GM12878 (cell line): ENCODE data around the gene SMIM22. TPM values are rescaled to one million over a fixed set of nuclear protein-coding genes. Genes with fewer than 3 reads are reported as not detected.

ENCODE experiments used
- ATAC-seq: fragments of 200-7000 bp; cut with Tn5 transposase; 3 replicates; pipeline ENCODE4 v1.9.1; 2020; ENCODE audit warnings: mild to moderate bottlenecking, moderate library complexity
- BruUV-seq: library from RNA; stranded (reverse); fragments of 400-500 nt; replicated peaks from 2 replicates; lab custom pipeline; 2021; lab: Mats Ljungman, UMichigan
- CTCF ChIA-PET: fragments of 300-600 bp; sonication (Branson Sonifier 250); formaldehyde crosslinking; extraction: SDS; loops from one replicate; lab custom pipeline; 2021; ENCODE audit warnings: inconsistent platforms; lab: Yijun Ruan, JAX
- POLR2A ChIA-PET: fragments of 350-600 bp; formaldehyde crosslinking; extraction: SDS; loops from one replicate; lab custom pipeline; 2021; ENCODE audit warnings: inconsistent platforms; lab: Charles Lee
- RAD21 ChIA-PET: fragments of 300-600 bp; sonication (Branson Sonifier 250); formaldehyde crosslinking; loops from one replicate; lab custom pipeline; 2023; ENCODE audit warnings: antibody characterized with exemption; ENCODE audit not compliant: unreplicated experiment; lab: Charles Lee
- SMC1A ChIA-PET: fragments of 300-600 bp; sonication (Branson Sonifier 250); formaldehyde crosslinking; loops from one replicate; lab custom pipeline; 2023; ENCODE audit not compliant: unreplicated experiment, uncharacterized antibody; lab: Charles Lee
- DNase-seq: peaks from one replicate; pipeline ENCODE4 v3.0.0-alpha.2; 2011; ENCODE audit warnings: low read depth, low spot score
- FAIRE-seq: peaks from 3 replicates; lab custom pipeline; 2011; peaks lifted over from hg19 to GRCh38; lab: Jason Lieb, UNC
- H2AFZ ChIP-seq: 2 replicates; pipeline ENCODE4 v1.6.0; 2011; ENCODE audit warnings: low read depth, low read length, control low read depth; ENCODE audit not compliant: control insufficient read depth
- H3K27ac ChIP-seq: 2 replicates; pipeline ENCODE4 v1.5.1; 2011; ENCODE audit warnings: control low read depth; ENCODE audit not compliant: control insufficient read depth, insufficient read depth
- H3K27me3 ChIP-seq, 2 experiments: replicated peaks in 1 of 2; 2 replicates each; pipeline versions ENCODE4 v1.6.0 to v1.6.1; 2011; ENCODE audit warnings: low read length in 1 of 2; ENCODE audit not compliant: control insufficient read depth in 2 of 2, insufficient read depth in 2 of 2
- H3K36me3 ChIP-seq, 2 experiments: 2 replicates each; pipeline ENCODE4 v1.5.1; 2011; ENCODE audit warnings: low read length in 1 of 2; ENCODE audit not compliant: control insufficient read depth in 2 of 2, insufficient read depth in 2 of 2
- H3K4me1 ChIP-seq: 2 replicates; pipeline ENCODE4 v1.6.1; 2011; ENCODE audit warnings: mild to moderate bottlenecking, low read length, moderate library complexity, mixed read lengths; ENCODE audit not compliant: control insufficient read depth, insufficient read depth
- H3K4me2 ChIP-seq: 2 replicates; pipeline ENCODE4 v1.6.0; 2011; ENCODE audit warnings: control low read depth; ENCODE audit not compliant: control insufficient read depth, insufficient read depth
- H3K4me3 ChIP-seq: fragments of 200-600 bp; sonication (generic); 2 replicates; pipeline ENCODE4 v1.5.1; 2016
- H3K79me2 ChIP-seq: 2 replicates; pipeline ENCODE4 v1.6.0; 2011; ENCODE audit warnings: low read length; ENCODE audit not compliant: control insufficient read depth, insufficient read depth
- H3K9ac ChIP-seq: 2 replicates; pipeline ENCODE4 v1.8.0; 2011; ENCODE audit warnings: low read length, control low read depth, mixed read lengths; ENCODE audit not compliant: control insufficient read depth, insufficient read depth
- H3K9me3 ChIP-seq: replicated peaks from 3 replicates; pipeline ENCODE4 v1.5.1; 2011; ENCODE audit warnings: mild to moderate bottlenecking, low read length; ENCODE audit not compliant: control insufficient read depth, insufficient read depth
- H4K20me1 ChIP-seq: 2 replicates; pipeline ENCODE4 v1.6.0; 2011; ENCODE audit not compliant: control insufficient read depth, insufficient read depth
- POLR2AphosphoS5 ChIP-seq: IDR thresholded peaks from 2 replicates; pipeline ENCODE4 v1.6.1; 2011; ENCODE audit warnings: mild to moderate bottlenecking, low read length, inconsistent platforms
- RUNX3 ChIP-seq: IDR thresholded peaks from 2 replicates; pipeline ENCODE4 v1.6.1; 2012; ENCODE audit warnings: low read length, inconsistent platforms
- WGBS: methylation state at CpG from one replicate; pipeline ENCODE4 v1.1.6; 2016; ENCODE audit warnings: low lambda C conversion rate; ENCODE audit not compliant: insufficient replicate concordance, insufficient coverage; ENCODE audit errors: missing lambda C conversion rate; 5-methylcytosine and 5-hydroxymethylcytosine counted together
- in situ Hi-C: fragments of 300-500 bp; cut with MboI; formaldehyde crosslinking; loops from 9 replicates; pipeline ENCODE4 v1.14.3; 2018; ENCODE audit warnings: mixed read lengths
- intact Hi-C: fragments of 100-400 bp; cut with micrococcal nuclease; formaldehyde crosslinking; loops from one replicate; pipeline ENCODE4 v1.14.2; 2022; ENCODE audit not compliant: unreplicated experiment
- polyA plus RNA-seq, 11 experiments: library from polyadenylated mRNA; depleted of rRNA in 4 of 11; unstranded in 6 of 11; stranded (reverse) in 5 of 11; fragments of >200 nt; fragmentation: Nextera tagmentation in 4 of 11; fragmentation: Illumina TruSeq in 1 of 11; extraction: Ambion mirVana in 4 of 11; extraction: Trizol in 1 of 11; gene quantifications; 1 replicate in 1 of 11; 2 replicates in 10 of 11; pipeline versions ENCODE4 v1.2.1 to v1.2.3, GENCODE V29; 2011 to 2016; ENCODE audit warnings: inconsistent platforms in 2 of 11, missing spikeins in 2 of 11, low read depth in 1 of 11
- total RNA-seq, 4 experiments: library from RNA; depleted of rRNA in 3 of 4; stranded (reverse); fragments of >200 nt in 3 of 4; fragmentation: Illumina TruSeq in 1 of 4; extraction: Trizol in 1 of 4; gene quantifications; 2 replicates each; pipeline versions ENCODE4 v1.2.1 to v1.2.3, GENCODE V29; 2013 to 2021
- TF ChIP-seq, protein P1 (sequence below): fragments of 450-650 bp; formaldehyde crosslinking; IDR thresholded peaks from 2 replicates; pipeline ENCODE4 v1.4.0; 2022; ENCODE audit warnings: mild to moderate bottlenecking, moderate library complexity

The SMIM22 gene
- total and polyA plus RNA-seq, 10 of the 15 experiments (the other 5 are each of a cell fraction or from before 2014, with no cell fraction given): 0.83 TPM; not detected in 9

- Histone ChIP-seq H3K27me3 (no peaks in the 10 kb centered on the region), H3K79me2 (no peaks in the 10 kb centered on the region), H2AFZ (no peak overlapping the region), H3K9me3 (no peaks in the 10 kb centered on the region), H3K4me1 (peaks cover 10% of the 10 kb centered on the region), H4K20me1 (no peaks in the 10 kb centered on the region), H3K36me3 (peaks cover 7 to 28% of the 10 kb centered on the region in 2 experiments), H3K9ac (no peak overlapping the region), H3K27ac (no peak overlapping the region), H3K4me3 (no peak overlapping the region), H3K4me2 (no peak overlapping the region)
- 73% methylated on average over 13 of the region's 13 CpGs for WGBS
- ChIA-PET CTCF (interaction anchor here (0.5 kb wide), 1 partner anchor 163 kb away, joined by 3 read pairs; no protein-coding TSS in a partner anchor), RAD21 (no interaction called here), POLR2A (no interaction called here), SMC1A (no interaction called here)
- BruUV-seq: no TSS peak
- no peak for FAIRE-seq
- ATAC-seq: peak; percentile 79
- no peak for DNase-seq
- intact Hi-C loops (no loop called here), in situ Hi-C loops (no loop called here)
- TF ChIP-seq RUNX3: peak; percentile 73
- TF ChIP-seq POLR2AphosphoS5: peak; percentile 33; the same call in 1 of the 2 replicates
- TF ChIP-seq, protein P1, sequence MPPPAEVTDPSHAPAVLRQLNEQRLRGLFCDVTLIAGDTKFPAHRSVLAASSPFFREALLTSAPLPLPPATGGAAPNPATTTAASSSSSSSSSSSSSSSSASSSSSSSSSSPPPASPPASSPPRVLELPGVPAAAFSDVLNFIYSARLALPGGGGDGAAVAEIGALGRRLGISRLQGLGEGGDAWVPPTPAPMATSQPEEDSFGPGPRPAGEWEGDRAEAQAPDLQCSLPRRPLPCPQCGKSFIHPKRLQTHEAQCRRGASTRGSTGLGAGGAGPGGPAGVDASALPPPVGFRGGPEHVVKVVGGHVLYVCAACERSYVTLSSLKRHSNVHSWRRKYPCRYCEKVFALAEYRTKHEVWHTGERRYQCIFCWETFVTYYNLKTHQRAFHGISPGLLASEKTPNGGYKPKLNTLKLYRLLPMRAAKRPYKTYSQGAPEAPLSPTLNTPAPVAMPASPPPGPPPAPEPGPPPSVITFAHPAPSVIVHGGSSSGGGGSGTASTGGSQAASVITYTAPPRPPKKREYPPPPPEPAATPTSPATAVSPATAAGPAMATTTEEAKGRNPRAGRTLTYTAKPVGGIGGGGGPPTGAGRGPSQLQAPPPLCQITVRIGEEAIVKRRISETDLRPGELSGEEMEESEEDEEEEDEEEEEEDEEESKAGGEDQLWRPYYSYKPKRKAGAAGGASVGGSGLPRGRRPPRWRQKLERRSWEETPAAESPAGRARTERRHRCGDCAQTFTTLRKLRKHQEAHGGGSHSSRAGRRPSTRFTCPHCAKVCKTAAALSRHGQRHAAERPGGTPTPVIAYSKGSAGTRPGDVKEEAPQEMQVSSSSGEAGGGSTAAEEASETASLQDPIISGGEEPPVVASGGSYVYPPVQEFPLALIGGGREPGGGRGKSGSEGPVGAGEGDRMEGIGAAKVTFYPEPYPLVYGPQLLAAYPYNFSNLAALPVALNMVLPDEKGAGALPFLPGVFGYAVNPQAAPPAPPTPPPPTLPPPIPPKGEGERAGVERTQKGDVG: no peak
Observed at GRCh38 chr16:4837733-4838501, 42.7 kb downstream of the SMIM22 start.
